H1 (cell line): ENCODE measurements around the gene APOBEC3C. TPM values are rescaled to one million over a fixed set of nuclear protein-coding genes. Genes with fewer than 3 reads are reported as not detected.
A peak's percentile ranks its signal among the peaks of the same experiment; 100 is the strongest.

Experiments used
- CTCF ChIA-PET: fragments of 300-600 bp; sonication (Branson Sonifier 250); formaldehyde crosslinking; loops from one replicate; lab custom pipeline; 2021; ENCODE audit not compliant: partially characterized antibody; lab: Charles Lee
- POLR2A ChIA-PET: fragments of 300-600 bp; sonication (Branson Sonifier 250); formaldehyde crosslinking; loops from one replicate; lab custom pipeline; 2021; ENCODE audit warnings: inconsistent platforms; ENCODE audit not compliant: partially characterized antibody; lab: Charles Lee
- DNase-seq, 2 experiments: peaks; one replicate each; pipeline versions ENCODE4 v3.0.0 to v3.0.0-alpha.2; 2010 to 2022; ENCODE audit warnings: low spot score in 2 of 2, low read depth in 1 of 2, mixed read lengths in 1 of 2
- FAIRE-seq: peaks from 2 replicates; lab custom pipeline; 2011; peaks lifted over from hg19 to GRCh38; lab: Jason Lieb, UNC
- H2AFZ ChIP-seq: 2 replicates; pipeline ENCODE4 v1.8.1; 2012; ENCODE audit warnings: low read length, inconsistent platforms
- H2AK5ac ChIP-seq: 2 replicates; pipeline ENCODE4 v1.6.1; 2013; ENCODE audit warnings: low read depth, low read length
- H2BK120ac ChIP-seq: replicated peaks from 2 replicates; pipeline ENCODE3; 2013; ENCODE audit warnings: low read depth, low read length, inconsistent platforms
- H2BK12ac ChIP-seq: 2 replicates; pipeline ENCODE4 v1.6.1; 2013; ENCODE audit warnings: low read depth, low read length
- H2BK15ac ChIP-seq: 2 replicates; pipeline ENCODE4 v1.6.1; 2013; ENCODE audit warnings: low read length
- H2BK20ac ChIP-seq: 2 replicates; pipeline ENCODE4 v1.6.1; 2013; ENCODE audit warnings: low read length
- H2BK5ac ChIP-seq: 2 replicates; pipeline ENCODE4 v1.6.1; 2013; ENCODE audit warnings: low read depth, low read length
- H3K14ac ChIP-seq: 2 replicates; pipeline ENCODE4 v1.6.1; 2013; ENCODE audit warnings: inconsistent platforms; ENCODE audit not compliant: insufficient read length
- H3K18ac ChIP-seq: 2 replicates; pipeline ENCODE4 v1.6.1; 2013; ENCODE audit warnings: low read length; ENCODE audit errors: extremely low read depth
- H3K23ac ChIP-seq: 2 replicates; pipeline ENCODE4 v1.6.1; 2013; ENCODE audit warnings: inconsistent platforms; ENCODE audit not compliant: insufficient read length
- H3K23me2 ChIP-seq: 2 replicates; pipeline ENCODE4 v1.6.1; 2013; ENCODE audit warnings: low read depth, low read length
- H3K27ac ChIP-seq: 2 replicates; pipeline ENCODE4 v1.6.1; 2011; ENCODE audit warnings: low read depth, low read length, inconsistent platforms
- H3K27me3 ChIP-seq, 4 experiments: replicated peaks in 1 of 4; 1 replicate in 1 of 4; 2 replicates in 3 of 4; pipeline versions ENCODE4 v1.6.1 to v1.8.1; 2011 to 2013; ENCODE audit warnings: low read length in 3 of 4, mild to moderate bottlenecking in 3 of 4, inconsistent platforms in 2 of 4, mixed read lengths in 2 of 4, moderate library complexity in 1 of 4; ENCODE audit not compliant: control insufficient read depth in 3 of 4, insufficient read depth in 3 of 4; ENCODE audit errors: extremely low read depth in 1 of 4
- H3K36me3 ChIP-seq, 4 experiments: 2 replicates each; pipeline versions ENCODE4 v1.6.1 to v1.8.1; 2011 to 2013; ENCODE audit warnings: mild to moderate bottlenecking in 4 of 4, low read length in 3 of 4, moderate library complexity in 2 of 4, control low read depth in 1 of 4, inconsistent platforms in 1 of 4; ENCODE audit not compliant: insufficient read depth in 4 of 4, control insufficient read depth in 2 of 4
- H3K4ac ChIP-seq: replicated peaks from 2 replicates; pipeline ENCODE3; 2013; ENCODE audit warnings: low read length, low read depth, mixed read lengths, inconsistent platforms; ENCODE audit not compliant: insufficient read length
- H3K4me1 ChIP-seq, 4 experiments: replicated peaks in 1 of 4; 1 replicate in 1 of 4; 2 replicates in 3 of 4; pipeline versions ENCODE4 v1.6.1 to v1.8.1; 2011 to 2013; ENCODE audit warnings: low read length in 3 of 4, inconsistent platforms in 2 of 4, mixed read lengths in 1 of 4; ENCODE audit not compliant: insufficient read depth in 4 of 4, control insufficient read depth in 3 of 4
- H3K4me2 ChIP-seq, 2 experiments: 2 replicates each; pipeline versions ENCODE4 v1.6.1 to v1.8.1; 2011 to 2013; ENCODE audit warnings: low read depth in 2 of 2, low read length in 2 of 2, control low read depth in 1 of 2, inconsistent platforms in 1 of 2, mild to moderate bottlenecking in 1 of 2; ENCODE audit not compliant: insufficient read depth in 1 of 2
- H3K4me3 ChIP-seq, 4 experiments: fragments of 200-600, 300-600 bp in 1 of 4; sonication (generic), shearing (Covaris generic), sonication (Bioruptor Twin) in 1 of 4; 2 replicates each; pipeline versions ENCODE4 v1.5.1 to v1.8.1; 2011 to 2016; ENCODE audit warnings: low read length in 4 of 4, low read depth in 3 of 4, control low read depth in 2 of 4, inconsistent platforms in 2 of 4, mild to moderate bottlenecking in 2 of 4, mixed read lengths in 1 of 4, moderate library complexity in 1 of 4; ENCODE audit not compliant: insufficient read depth in 2 of 4; ENCODE audit errors: extremely low read depth in 1 of 4
- H3K56ac ChIP-seq: replicated peaks from 2 replicates; pipeline ENCODE3; 2013; ENCODE audit warnings: low read depth, mild to moderate bottlenecking, mixed read lengths, low read length, inconsistent platforms; ENCODE audit not compliant: insufficient read length
- H3K79me1 ChIP-seq: 2 replicates; pipeline ENCODE4 v1.6.1; 2013; ENCODE audit warnings: low read depth, low read length, control low read depth
- H3K79me2 ChIP-seq, 2 experiments: 2 replicates each; pipeline versions ENCODE4 v1.6.1 to v1.8.1; 2012 to 2013; ENCODE audit warnings: low read length in 2 of 2, mild to moderate bottlenecking in 2 of 2, inconsistent platforms in 1 of 2; ENCODE audit not compliant: insufficient read depth in 2 of 2, control insufficient read depth in 1 of 2
- H3K9ac ChIP-seq, 4 experiments: replicated peaks in 1 of 4; 1 replicate in 1 of 4; 2 replicates in 3 of 4; pipeline versions ENCODE4 v1.6.1 to v1.8.1; 2011 to 2013; ENCODE audit warnings: low read depth in 3 of 4, low read length in 3 of 4, control low read depth in 2 of 4, mild to moderate bottlenecking in 2 of 4, moderate library complexity in 2 of 4, inconsistent platforms in 1 of 4; ENCODE audit errors: extremely low read depth in 1 of 4
- H3K9me3 ChIP-seq, 2 experiments: 2 replicates each; pipeline versions ENCODE4 v1.6.1 to v1.8.1; 2012 to 2013; ENCODE audit warnings: mild to moderate bottlenecking in 2 of 2, moderate library complexity in 2 of 2, control low read depth in 1 of 2, inconsistent platforms in 1 of 2, low read depth in 1 of 2, low read length in 1 of 2, mixed read lengths in 1 of 2; ENCODE audit not compliant: insufficient read depth in 2 of 2
- H4K20me1 ChIP-seq, 2 experiments: replicated peaks in 1 of 2; 2 replicates each; pipeline versions ENCODE3 to v1.8.1; 2011 to 2013; ENCODE audit warnings: inconsistent platforms in 2 of 2, low read length in 2 of 2, mild to moderate bottlenecking in 1 of 2; ENCODE audit not compliant: insufficient read depth in 2 of 2, control insufficient read depth in 1 of 2
- H4K5ac ChIP-seq: 2 replicates; pipeline ENCODE4 v1.6.1; 2013; ENCODE audit warnings: low read length, low read depth, mixed read lengths, inconsistent platforms; ENCODE audit not compliant: insufficient read length
- H4K8ac ChIP-seq: 2 replicates; pipeline ENCODE4 v1.8.0; 2013; ENCODE audit warnings: mild to moderate bottlenecking, moderate library complexity, low read length, inconsistent platforms; ENCODE audit not compliant: insufficient read depth; ENCODE audit errors: extremely low read depth
- H4K91ac ChIP-seq: replicated peaks from 2 replicates; pipeline ENCODE3; 2013; ENCODE audit warnings: low read length, mixed read lengths, inconsistent platforms; ENCODE audit not compliant: insufficient read length
- CTCF ChIP-seq, 3 experiments: IDR thresholded peaks; 1 replicate in 2 of 3; 2 replicates in 1 of 3; pipeline versions ENCODE4 v1.5.1 to v1.6.1; 2011; ENCODE audit warnings: low read length in 3 of 3, mild to moderate bottlenecking in 3 of 3, inconsistent platforms in 2 of 3, low read depth in 1 of 3, moderate library complexity in 1 of 3; ENCODE audit not compliant: insufficient read depth in 1 of 3; ENCODE audit errors: control extremely low read depth in 1 of 3
- JUN ChIP-seq: IDR thresholded peaks from 2 replicates; pipeline ENCODE4 v1.6.1; 2011; ENCODE audit warnings: low read depth, mild to moderate bottlenecking, improper control_type of control experiment, low read length
- MAX ChIP-seq: IDR thresholded peaks from 2 replicates; pipeline ENCODE4 v1.6.1; 2012; ENCODE audit warnings: inconsistent platforms
- SAP30 ChIP-seq: fragments of 300-600 bp; sonication (generic); IDR thresholded peaks from 2 replicates; pipeline ENCODE4 v1.7.1; 2012; ENCODE audit warnings: low read length, moderate library complexity, mild to moderate bottlenecking, inconsistent platforms; ENCODE audit not compliant: insufficient read depth, insufficient replicate concordance
- SP2 ChIP-seq: IDR thresholded peaks from 2 replicates; pipeline ENCODE4 v1.6.1; 2012; ENCODE audit warnings: mild to moderate bottlenecking, low read length, inconsistent platforms
- SUZ12 ChIP-seq: fragments of 200-600 bp; sonication (generic); IDR thresholded peaks from 2 replicates; pipeline ENCODE4 v1.6.1; 2012; ENCODE audit warnings: mild to moderate bottlenecking, inconsistent platforms, low read length, moderate library complexity, mixed read lengths
- TEAD4 ChIP-seq: IDR thresholded peaks from 2 replicates; pipeline ENCODE4 v1.6.1; 2012; ENCODE audit warnings: low read depth, low read length, inconsistent platforms, mixed read lengths
- YY1 ChIP-seq: IDR thresholded peaks from 2 replicates; pipeline ENCODE4 v1.6.1; 2011; ENCODE audit warnings: low read depth, mild to moderate bottlenecking, low read length
- WGBS, 2 experiments: shearing (Covaris generic) in 1 of 2; methylation state at CpG; one replicate each; pipeline versions ENCODE4 v1.1.6 to v1.1.7; 2013 to 2015; ENCODE audit warnings: low lambda C conversion rate in 2 of 2, mixed read lengths in 2 of 2, inconsistent platforms in 1 of 2, low coverage in 1 of 2, missing lambda C conversion rate in 1 of 2; ENCODE audit not compliant: insufficient replicate concordance in 2 of 2, insufficient coverage in 1 of 2, insufficient read length in 1 of 2; ENCODE audit errors: extremely low coverage in 1 of 2, missing lambda C conversion rate in 1 of 2; 5-methylcytosine and 5-hydroxymethylcytosine counted together
- polyA plus RNA-seq, 7 experiments: library from polyadenylated mRNA; depleted of rRNA in 3 of 7; stranded (reverse) in 5 of 7; unstranded in 2 of 7; fragments of >200 nt in 5 of 7; fragments of 200-250 nt in 2 of 7; gene quantifications; 1 replicate in 5 of 7; 2 replicates in 1 of 7; 4 replicates in 1 of 7; pipeline versions ENCODE4 v1.2.1 to v1.2.3, GENCODE V29; 2011 to 2013; ENCODE audit warnings: missing spikeins in 2 of 7, mixed read lengths in 2 of 7
- total RNA-seq: library from RNA; stranded (reverse); fragmentation: NEBNext Ultra II Directional; extraction: Animal tissue kit (Norgen Biotek cat#: 25700); gene quantifications from 2 replicates; pipeline ENCODE4 v1.2.1, GENCODE V29; 2021

The APOBEC3C gene
- total and polyA plus RNA-seq, 2 of the 8 experiments (the other 6 are each of a cell fraction or from before 2014, with no cell fraction given): 20.3 to 23.3 TPM

GRCh38 chr22:38973289-38974169 lies 40.5 kb upstream of the APOBEC3C start:
- H2BK15ac ChIP-seq: no peak overlapping the region
- no peak overlapping the region for H2AFZ ChIP-seq
- H4K91ac ChIP-seq: no peak overlapping the region
- no peaks in the 10 kb centered on the region for H3K79me1 ChIP-seq
- no peak overlapping the region for H3K23ac ChIP-seq
- CTCF ChIA-PET: interaction anchor here (0.7 to 7.1 kb wide), 33 partner anchors 9 to 498 kb away, joined by 3 to 63 read pairs (median 5); partner anchors contain the start of genes APOBEC3B, APOBEC3C and APOBEC3D
- H3K27me3 ChIP-seq: no peaks in the 10 kb centered on the region; a peak in 2 of 7 replicates
- no peak overlapping the region for H4K8ac ChIP-seq
- no peak overlapping the region for H3K9ac ChIP-seq
- no peaks in the 10 kb centered on the region for H4K20me1 ChIP-seq
- H2AK5ac ChIP-seq: no peak overlapping the region
- no peak overlapping the region for H2BK5ac ChIP-seq
- POLR2A ChIA-PET: interaction anchor here (0.7 to 1.2 kb wide), 5 partner anchors 24 to 346 kb away, joined by 3 to 5 read pairs (median 3); partner anchors contain the start of gene RPL3
- no peak overlapping the region for H3K14ac ChIP-seq
- 53% methylated on average over 12 of the region's 15 CpGs; no CpG with 5 or more reads in 1 of the 2 experiments for WGBS, 2 experiments
- H3K4ac ChIP-seq: no peak overlapping the region
- H2BK12ac ChIP-seq: 0 out of 2 replicates have a peak overlapping the region, but pooled peaks have one; percentile 39
- no peaks in the 10 kb centered on the region for H3K79me2 ChIP-seq
- no peak overlapping the region for H4K5ac ChIP-seq
- H3K27ac ChIP-seq: no peak overlapping the region
- H3K4me1 ChIP-seq: peaks cover 0 to 4% (median under 1%) of the 10 kb centered on the region in 4 experiments; a peak in 2 of 7 replicates
- peaks cover 6 to 18% of the 10 kb centered on the region in 2 experiments; a peak in 3 of 4 replicates for H3K9me3 ChIP-seq
- 0 out of 2 replicates have a peak overlapping the region, but pooled peaks have one; percentile 32 for H2BK20ac ChIP-seq
- H2BK120ac ChIP-seq: no peak overlapping the region
- DNase-seq (peak; percentile 25 to 80), FAIRE-seq (peak; percentile 86)
- H3K4me2 ChIP-seq: no peak overlapping the region
- H3K36me3 ChIP-seq: no peaks in the 10 kb centered on the region
- no peak overlapping the region for H3K4me3 ChIP-seq
- H3K23me2 ChIP-seq: no peaks in the 10 kb centered on the region
- H3K56ac ChIP-seq: no peak overlapping the region
- H3K18ac ChIP-seq: no peak overlapping the region; the same call in 1 of the 2 replicates
- TF ChIP-seq YY1 (no peak), SUZ12 (no peak), TEAD4 (peak; percentile 15; the same call in 1 of the 2 replicates), MAX (peak; percentile 93), SAP30 (no peak), CTCF (IDR thresholded peaks at IDR 0.05; ENCODE audit: control extremely low read depth in 1 of 3, insufficient read depth in 1 of 3, low read depth in 1 of 3, low read length in 3 of 3) (peak; percentile 89 to 98 (median 89)), SP2 (no peak), JUN (no peak)
